GM12878 (cell line): ENCODE measurements around the gene TC2N. TPM values are rescaled to one million over a fixed set of nuclear protein-coding genes. Genes with fewer than 3 reads are reported as not detected.

Experiments used
- ATAC-seq: fragments of 200-7000 bp; cut with Tn5 transposase; 3 replicates; pipeline ENCODE4 v1.9.1; 2020; ENCODE audit warnings: mild to moderate bottlenecking, moderate library complexity
- BruUV-seq: library from RNA; stranded (reverse); fragments of 400-500 nt; replicated peaks from 2 replicates; lab custom pipeline; 2021; lab: Mats Ljungman, UMichigan
- CTCF ChIA-PET: fragments of 300-600 bp; sonication (Branson Sonifier 250); formaldehyde crosslinking; extraction: SDS; loops from one replicate; lab custom pipeline; 2021; ENCODE audit warnings: inconsistent platforms; lab: Yijun Ruan, JAX
- POLR2A ChIA-PET: fragments of 350-600 bp; formaldehyde crosslinking; extraction: SDS; loops from one replicate; lab custom pipeline; 2021; ENCODE audit warnings: inconsistent platforms; lab: Charles Lee
- RAD21 ChIA-PET: fragments of 300-600 bp; sonication (Branson Sonifier 250); formaldehyde crosslinking; loops from one replicate; lab custom pipeline; 2023; ENCODE audit warnings: antibody characterized with exemption; ENCODE audit not compliant: unreplicated experiment; lab: Charles Lee
- SMC1A ChIA-PET: fragments of 300-600 bp; sonication (Branson Sonifier 250); formaldehyde crosslinking; loops from one replicate; lab custom pipeline; 2023; ENCODE audit not compliant: unreplicated experiment, uncharacterized antibody; lab: Charles Lee
- DNase-seq: peaks from one replicate; pipeline ENCODE4 v3.0.0-alpha.2; 2011; ENCODE audit warnings: low read depth, low spot score
- FAIRE-seq: peaks from 3 replicates; lab custom pipeline; 2011; peaks lifted over from hg19 to GRCh38; lab: Jason Lieb, UNC
- H2AFZ ChIP-seq: 2 replicates; pipeline ENCODE4 v1.6.0; 2011; ENCODE audit warnings: low read depth, low read length, control low read depth; ENCODE audit not compliant: control insufficient read depth
- H3K27ac ChIP-seq: 2 replicates; pipeline ENCODE4 v1.5.1; 2011; ENCODE audit warnings: control low read depth; ENCODE audit not compliant: control insufficient read depth, insufficient read depth
- H3K27me3 ChIP-seq, 2 experiments: replicated peaks in 1 of 2; 2 replicates each; pipeline versions ENCODE4 v1.6.0 to v1.6.1; 2011; ENCODE audit warnings: low read length in 1 of 2; ENCODE audit not compliant: control insufficient read depth in 2 of 2, insufficient read depth in 2 of 2
- H3K36me3 ChIP-seq, 2 experiments: 2 replicates each; pipeline ENCODE4 v1.5.1; 2011; ENCODE audit warnings: low read length in 1 of 2; ENCODE audit not compliant: control insufficient read depth in 2 of 2, insufficient read depth in 2 of 2
- H3K4me1 ChIP-seq: 2 replicates; pipeline ENCODE4 v1.6.1; 2011; ENCODE audit warnings: mild to moderate bottlenecking, low read length, moderate library complexity, mixed read lengths; ENCODE audit not compliant: control insufficient read depth, insufficient read depth
- H3K4me2 ChIP-seq: 2 replicates; pipeline ENCODE4 v1.6.0; 2011; ENCODE audit warnings: control low read depth; ENCODE audit not compliant: control insufficient read depth, insufficient read depth
- H3K4me3 ChIP-seq: fragments of 200-600 bp; sonication (generic); 2 replicates; pipeline ENCODE4 v1.5.1; 2016
- H3K79me2 ChIP-seq: 2 replicates; pipeline ENCODE4 v1.6.0; 2011; ENCODE audit warnings: low read length; ENCODE audit not compliant: control insufficient read depth, insufficient read depth
- H3K9ac ChIP-seq: 2 replicates; pipeline ENCODE4 v1.8.0; 2011; ENCODE audit warnings: low read length, control low read depth, mixed read lengths; ENCODE audit not compliant: control insufficient read depth, insufficient read depth
- H3K9me3 ChIP-seq: replicated peaks from 3 replicates; pipeline ENCODE4 v1.5.1; 2011; ENCODE audit warnings: mild to moderate bottlenecking, low read length; ENCODE audit not compliant: control insufficient read depth, insufficient read depth
- H4K20me1 ChIP-seq: 2 replicates; pipeline ENCODE4 v1.6.0; 2011; ENCODE audit not compliant: control insufficient read depth, insufficient read depth
- E2F4 ChIP-seq: IDR thresholded peaks from 2 replicates; pipeline ENCODE4 v1.6.1; 2012; ENCODE audit warnings: low read depth, low read length, improper control_type of control experiment
- IKZF2 ChIP-seq, 2 experiments: fragments of 450-650 bp; IDR thresholded peaks; 2 replicates each; pipeline ENCODE4 v1.6.1; 2017; ENCODE audit warnings: mild to moderate bottlenecking in 2 of 2, moderate library complexity in 2 of 2
- PAX8 ChIP-seq: fragments of 450-650 bp; IDR thresholded peaks from 2 replicates; pipeline ENCODE4 v1.6.1; 2017; ENCODE audit warnings: mild to moderate bottlenecking, moderate library complexity
- RCOR1 ChIP-seq: conservative IDR thresholded peaks from 2 replicates; pipeline ENCODE4 v1.6.1; 2012; ENCODE audit warnings: low read depth, low read length, improper control_type of control experiment
- SMAD5 ChIP-seq: IDR thresholded peaks from 2 replicates; pipeline ENCODE4 v1.6.1; 2016; ENCODE audit warnings: antibody characterized with exemption, low read depth
- SMARCA5 ChIP-seq: fragments of 450-650 bp; IDR thresholded peaks from 2 replicates; pipeline ENCODE4 v1.6.1; 2017; ENCODE audit warnings: mild to moderate bottlenecking
- TCF12 ChIP-seq: IDR thresholded peaks from 2 replicates; pipeline ENCODE4 v1.6.1; 2011; ENCODE audit warnings: low read depth, mild to moderate bottlenecking, low read length
- USF1 ChIP-seq: IDR thresholded peaks from 2 replicates; pipeline ENCODE4 v1.6.1; 2011; ENCODE audit warnings: borderline replicate concordance, low read depth, mild to moderate bottlenecking, moderate library complexity, mixed read lengths, low read length; ENCODE audit not compliant: insufficient read depth; ENCODE audit errors: extremely low read length
- ZSCAN29 ChIP-seq: fragments of 450-650 bp; IDR thresholded peaks from 2 replicates; pipeline ENCODE4 v1.6.1; 2017; ENCODE audit warnings: mild to moderate bottlenecking, moderate library complexity
- WGBS: methylation state at CpG from one replicate; pipeline ENCODE4 v1.1.6; 2016; ENCODE audit warnings: low lambda C conversion rate; ENCODE audit not compliant: insufficient replicate concordance, insufficient coverage; ENCODE audit errors: missing lambda C conversion rate; 5-methylcytosine and 5-hydroxymethylcytosine counted together
- in situ Hi-C: fragments of 300-500 bp; cut with MboI; formaldehyde crosslinking; loops from 9 replicates; pipeline ENCODE4 v1.14.3; 2018; ENCODE audit warnings: mixed read lengths
- intact Hi-C: fragments of 100-400 bp; cut with micrococcal nuclease; formaldehyde crosslinking; loops from one replicate; pipeline ENCODE4 v1.14.2; 2022; ENCODE audit not compliant: unreplicated experiment
- polyA plus RNA-seq, 11 experiments: library from polyadenylated mRNA; depleted of rRNA in 4 of 11; unstranded in 6 of 11; stranded (reverse) in 5 of 11; fragments of >200 nt; fragmentation: Nextera tagmentation in 4 of 11; fragmentation: Illumina TruSeq in 1 of 11; extraction: Ambion mirVana in 4 of 11; extraction: Trizol in 1 of 11; gene quantifications; 1 replicate in 1 of 11; 2 replicates in 10 of 11; pipeline versions ENCODE4 v1.2.1 to v1.2.3, GENCODE V29; 2011 to 2016; ENCODE audit warnings: inconsistent platforms in 2 of 11, missing spikeins in 2 of 11, low read depth in 1 of 11
- total RNA-seq, 4 experiments: library from RNA; depleted of rRNA in 3 of 4; stranded (reverse); fragments of >200 nt in 3 of 4; fragmentation: Illumina TruSeq in 1 of 4; extraction: Trizol in 1 of 4; gene quantifications; 2 replicates each; pipeline versions ENCODE4 v1.2.1 to v1.2.3, GENCODE V29; 2013 to 2021
- TF ChIP-seq, protein P1 (sequence below): fragments of 450-650 bp; IDR thresholded peaks from 2 replicates; pipeline ENCODE4 v1.6.1; 2016; ENCODE audit warnings: mild to moderate bottlenecking, moderate library complexity, borderline replicate concordance
- TF ChIP-seq, protein P2 (sequence below): fragments of 450-650 bp; IDR thresholded peaks from 2 replicates; pipeline ENCODE4 v1.6.1; 2014; ENCODE audit warnings: mild to moderate bottlenecking

Gene TC2N
- total and polyA plus RNA-seq, 10 of the 15 experiments (the other 5 are each of a cell fraction or from before 2014, with no cell fraction given), result 0.15 to 1.6 (median 0.35) TPM

DNA sequence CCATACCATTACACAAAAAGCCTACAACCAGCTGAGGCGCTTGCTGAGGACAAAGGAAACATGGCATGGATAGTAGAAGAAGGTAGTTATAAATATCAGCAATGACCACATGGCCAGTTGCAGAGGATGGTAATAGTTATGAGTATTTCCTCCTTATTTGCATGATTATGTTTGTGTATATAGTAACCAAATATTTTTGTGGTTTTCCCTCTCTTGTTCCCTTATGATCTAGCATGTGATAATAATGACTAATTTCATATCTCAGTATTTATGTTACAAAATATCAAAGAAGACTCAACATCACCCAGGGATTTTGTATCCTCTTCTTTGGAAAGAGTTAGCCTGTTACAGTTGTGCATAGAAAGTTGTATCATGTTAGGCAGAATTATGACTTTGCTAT lies 122.0 kb downstream of the TC2N start:
- Histone ChIP-seq H2AFZ (no peak overlapping the region), H3K27ac (no peak overlapping the region), H4K20me1 (no peaks in the 10 kb centered on the region), H3K27me3 (no peaks in the 10 kb centered on the region), H3K9ac (no peak overlapping the region), H3K4me3 (no peak overlapping the region), H3K4me2 (no peak overlapping the region), H3K4me1 (no peaks in the 10 kb centered on the region), H3K36me3 (no peaks in the 10 kb centered on the region), H3K9me3 (no peaks in the 10 kb centered on the region), H3K79me2 (no peaks in the 10 kb centered on the region)
- 47% methylated on average over 1 of the region's 1 CpG for WGBS
- no peak for DNase-seq
- BruUV-seq, result no TSS peak
- RAD21 ChIA-PET, result no interaction called here
- in situ Hi-C loops (no loop called here), intact Hi-C loops (no loop called here)
- POLR2A ChIA-PET, result no interaction called here
- no peak for FAIRE-seq
- SMC1A ChIA-PET, result no interaction called here
- TF ChIP-seq E2F4 (no peak), TCF12 (no peak), SMAD5 (no peak), ZSCAN29 (no peak), RCOR1 (no peak), PAX8 (no peak), IKZF2 (IDR thresholded peaks at IDR 0.05) (no peak), SMARCA5 (no peak), USF1 (no peak)
- TF ChIP-seq, protein P1, sequence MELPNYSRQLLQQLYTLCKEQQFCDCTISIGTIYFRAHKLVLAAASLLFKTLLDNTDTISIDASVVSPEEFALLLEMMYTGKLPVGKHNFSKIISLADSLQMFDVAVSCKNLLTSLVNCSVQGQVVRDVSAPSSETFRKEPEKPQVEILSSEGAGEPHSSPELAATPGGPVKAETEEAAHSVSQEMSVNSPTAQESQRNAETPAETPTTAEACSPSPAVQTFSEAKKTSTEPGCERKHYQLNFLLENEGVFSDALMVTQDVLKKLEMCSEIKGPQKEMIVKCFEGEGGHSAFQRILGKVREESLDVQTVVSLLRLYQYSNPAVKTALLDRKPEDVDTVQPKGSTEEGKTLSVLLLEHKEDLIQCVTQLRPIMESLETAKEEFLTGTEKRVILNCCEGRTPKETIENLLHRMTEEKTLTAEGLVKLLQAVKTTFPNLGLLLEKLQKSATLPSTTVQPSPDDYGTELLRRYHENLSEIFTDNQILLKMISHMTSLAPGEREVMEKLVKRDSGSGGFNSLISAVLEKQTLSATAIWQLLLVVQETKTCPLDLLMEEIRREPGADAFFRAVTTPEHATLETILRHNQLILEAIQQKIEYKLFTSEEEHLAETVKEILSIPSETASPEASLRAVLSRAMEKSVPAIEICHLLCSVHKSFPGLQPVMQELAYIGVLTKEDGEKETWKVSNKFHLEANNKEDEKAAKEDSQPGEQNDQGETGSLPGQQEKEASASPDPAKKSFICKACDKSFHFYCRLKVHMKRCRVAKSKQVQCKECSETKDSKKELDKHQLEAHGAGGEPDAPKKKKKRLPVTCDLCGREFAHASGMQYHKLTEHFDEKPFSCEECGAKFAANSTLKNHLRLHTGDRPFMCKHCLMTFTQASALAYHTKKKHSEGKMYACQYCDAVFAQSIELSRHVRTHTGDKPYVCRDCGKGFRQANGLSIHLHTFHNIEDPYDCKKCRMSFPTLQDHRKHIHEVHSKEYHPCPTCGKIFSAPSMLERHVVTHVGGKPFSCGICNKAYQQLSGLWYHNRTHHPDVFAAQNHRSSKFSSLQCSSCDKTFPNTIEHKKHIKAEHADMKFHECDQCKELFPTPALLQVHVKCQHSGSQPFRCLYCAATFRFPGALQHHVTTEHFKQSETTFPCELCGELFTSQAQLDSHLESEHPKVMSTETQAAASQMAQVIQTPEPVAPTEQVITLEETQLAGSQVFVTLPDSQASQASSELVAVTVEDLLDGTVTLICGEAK, result no peak
- TF ChIP-seq, protein P2, sequence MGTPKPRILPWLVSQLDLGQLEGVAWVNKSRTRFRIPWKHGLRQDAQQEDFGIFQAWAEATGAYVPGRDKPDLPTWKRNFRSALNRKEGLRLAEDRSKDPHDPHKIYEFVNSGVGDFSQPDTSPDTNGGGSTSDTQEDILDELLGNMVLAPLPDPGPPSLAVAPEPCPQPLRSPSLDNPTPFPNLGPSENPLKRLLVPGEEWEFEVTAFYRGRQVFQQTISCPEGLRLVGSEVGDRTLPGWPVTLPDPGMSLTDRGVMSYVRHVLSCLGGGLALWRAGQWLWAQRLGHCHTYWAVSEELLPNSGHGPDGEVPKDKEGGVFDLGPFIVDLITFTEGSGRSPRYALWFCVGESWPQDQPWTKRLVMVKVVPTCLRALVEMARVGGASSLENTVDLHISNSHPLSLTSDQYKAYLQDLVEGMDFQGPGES, result no peak
- no peak for ATAC-seq
- CTCF ChIA-PET, result no interaction called here
